Measurements from ENCODE around the gene RAD51B. TPM values are rescaled to one million over a fixed set of nuclear protein-coding genes. Genes with fewer than 3 reads are reported as not detected.

Gene RAD51B
- total and polyA plus RNA-seq, 7 donors, result 2.4 to 24.4 (median 7.1) TPM

GRCh38 chr14:68670359-68670715 lies 850.8 kb downstream of the RAD51B start:
- Histone ChIP-seq H3K27ac (peak overlapping the region; percentile 70 to 88 (median 81)), H3K27me3 (no peaks in the 10 kb centered on the region), H3K4me1 (peaks cover 0 to 80% (median 77%) of the 10 kb centered on the region in 4 donors), H3K9me3 (no peaks in the 10 kb centered on the region), H3K4me3 (no peak overlapping the region), H3K36me3 (no peaks in the 10 kb centered on the region)
- 95 to 100% methylated on average over 1 of the region's 1 CpG for WGBS, 2 donors
- peak; percentile 60 for DNase-seq
- TF ChIP-seq, protein P1, sequence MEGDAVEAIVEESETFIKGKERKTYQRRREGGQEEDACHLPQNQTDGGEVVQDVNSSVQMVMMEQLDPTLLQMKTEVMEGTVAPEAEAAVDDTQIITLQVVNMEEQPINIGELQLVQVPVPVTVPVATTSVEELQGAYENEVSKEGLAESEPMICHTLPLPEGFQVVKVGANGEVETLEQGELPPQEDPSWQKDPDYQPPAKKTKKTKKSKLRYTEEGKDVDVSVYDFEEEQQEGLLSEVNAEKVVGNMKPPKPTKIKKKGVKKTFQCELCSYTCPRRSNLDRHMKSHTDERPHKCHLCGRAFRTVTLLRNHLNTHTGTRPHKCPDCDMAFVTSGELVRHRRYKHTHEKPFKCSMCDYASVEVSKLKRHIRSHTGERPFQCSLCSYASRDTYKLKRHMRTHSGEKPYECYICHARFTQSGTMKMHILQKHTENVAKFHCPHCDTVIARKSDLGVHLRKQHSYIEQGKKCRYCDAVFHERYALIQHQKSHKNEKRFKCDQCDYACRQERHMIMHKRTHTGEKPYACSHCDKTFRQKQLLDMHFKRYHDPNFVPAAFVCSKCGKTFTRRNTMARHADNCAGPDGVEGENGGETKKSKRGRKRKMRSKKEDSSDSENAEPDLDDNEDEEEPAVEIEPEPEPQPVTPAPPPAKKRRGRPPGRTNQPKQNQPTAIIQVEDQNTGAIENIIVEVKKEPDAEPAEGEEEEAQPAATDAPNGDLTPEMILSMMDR (IDR thresholded peaks at IDR 0.05), result no peak
- TF ChIP-seq POLR2AphosphoS5 (IDR thresholded peaks at IDR 0.05) (no peak), POLR2A (IDR thresholded peaks at IDR 0.05) (no peak), EP300 (IDR thresholded peaks at IDR 0.05) (no peak)
- intact Hi-C loops (cut with DNase I), result no loop called here

DNA sequence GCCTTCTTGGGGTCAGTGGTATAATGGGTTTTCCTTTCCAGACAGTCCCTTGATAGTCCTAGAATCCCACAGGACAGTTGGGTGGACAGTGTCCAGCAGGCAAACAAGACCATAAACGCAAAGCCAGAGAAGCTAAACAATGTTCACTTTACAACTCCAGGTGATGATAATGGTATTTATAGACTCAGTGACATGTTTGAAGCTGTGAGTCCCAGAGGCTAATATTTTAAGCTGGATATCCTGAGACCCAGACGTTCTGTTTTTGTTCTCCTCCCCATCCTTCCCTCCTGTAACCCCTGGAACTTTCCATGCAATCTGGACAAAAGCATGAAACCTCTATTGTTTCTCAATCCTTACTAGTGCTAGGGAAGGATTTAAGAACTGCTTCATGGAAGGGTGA lies 852.3 kb downstream of the RAD51B start:
- peak overlapping the region; percentile 70 to 88 (median 81) for H3K27ac ChIP-seq
- TF ChIP-seq, protein P1 (IDR thresholded peaks at IDR 0.05), result no peak
- TF ChIP-seq EP300 (IDR thresholded peaks at IDR 0.05) (peak in 3 of 4 donors; percentile 18 to 58 (median 29)), POLR2A (IDR thresholded peaks at IDR 0.05) (no peak), POLR2AphosphoS5 (IDR thresholded peaks at IDR 0.05) (peak; percentile 48 to 62 (median 58))
- no peak overlapping the region for H3K4me3 ChIP-seq
- H3K27me3 ChIP-seq, result no peaks in the 10 kb centered on the region
- peaks cover 0 to 64% (median 61%) of the 10 kb centered on the region in 4 donors for H3K4me1 ChIP-seq
- DNase-seq, result peak; percentile 66
- WGBS, 2 donors, result 46 to 62% methylated on average over 2 of the region's 2 CpGs
- H3K36me3 ChIP-seq, result no peaks in the 10 kb centered on the region
- intact Hi-C loops (cut with DNase I), result no loop called here
- no peaks in the 10 kb centered on the region for H3K9me3 ChIP-seq

- Histone ChIP-seq H3K4me3 (no peak overlapping the region), H3K9me3 (no peaks in the 10 kb centered on the region), H3K27me3 (no peaks in the 10 kb centered on the region), H3K27ac (peak overlapping the region; percentile 70 to 88 (median 81)), H3K4me1 (peaks cover 0 to 56% (median 53%) of the 10 kb centered on the region in 4 donors), H3K36me3 (no peaks in the 10 kb centered on the region)
- 45 to 60% methylated on average over 3 of the region's 3 CpGs for WGBS, 2 donors
- TF ChIP-seq, protein P1 (IDR thresholded peaks at IDR 0.05), result peak in 1 of 4 experiments; percentile 11
- TF ChIP-seq EP300 (IDR thresholded peaks at IDR 0.05) (no peak), POLR2A (IDR thresholded peaks at IDR 0.05) (no peak), POLR2AphosphoS5 (IDR thresholded peaks at IDR 0.05) (no peak)
- DNase-seq, result peak; percentile 65
- intact Hi-C loops (cut with DNase I), result no loop called here
Measured at GRCh38 chr14:68672609-68673285, 853.2 kb downstream of the RAD51B start.

DNA sequence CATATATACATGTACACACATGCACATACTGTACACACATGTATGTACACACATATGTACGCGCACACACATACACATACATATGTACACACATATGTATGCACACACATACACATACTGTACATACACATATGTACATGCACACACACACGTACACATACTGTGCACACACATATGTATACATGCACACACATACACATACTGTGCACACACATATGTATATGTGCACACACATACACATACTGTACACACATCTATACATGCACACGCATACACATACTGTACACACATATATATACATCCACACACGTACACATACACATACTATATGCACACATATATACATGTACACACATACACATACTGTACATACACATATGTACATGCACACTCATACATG lies 853.9 kb downstream of the RAD51B start:
- Histone ChIP-seq H3K9me3 (no peaks in the 10 kb centered on the region), H3K36me3 (no peaks in the 10 kb centered on the region), H3K27me3 (no peaks in the 10 kb centered on the region), H3K4me1 (peaks cover 0 to 48% (median 46%) of the 10 kb centered on the region in 4 donors), H3K4me3 (no peak overlapping the region), H3K27ac (no peak overlapping the region)
- WGBS, 2 donors, result 72 to 73% methylated on average over 5 of the region's 5 CpGs
- TF ChIP-seq POLR2A (IDR thresholded peaks at IDR 0.05) (no peak), EP300 (IDR thresholded peaks at IDR 0.05) (no peak), POLR2AphosphoS5 (IDR thresholded peaks at IDR 0.05) (no peak)
- TF ChIP-seq, protein P1 (IDR thresholded peaks at IDR 0.05), result no peak
- intact Hi-C loops (cut with DNase I), result no loop called here
- no peak for DNase-seq
